NCI-H1694 (cell line): ENCODE data around the gene PRR7.

ENCODE experiments used
- DNase-seq: peaks from one replicate; lab custom pipeline; 2025; lab: John Stamatoyannopoulos, UW

The PRR7 gene

GRCh38 chr5:177435847-177436536, 10.6 kb upstream of the PRR7 start:
- DNase-seq: no peak

GRCh38 chr5:177437623-177438022, 9.0 kb upstream of the PRR7 start:
- DNase-seq: no peak

GRCh38 chr5:177438468-177438867, 8.1 kb upstream of the PRR7 start:
- DNase-seq: no peak

GRCh38 chr5:177439518-177440053, 7.0 kb upstream of the PRR7 start:
- no peak for DNase-seq

GRCh38 chr5:177440211-177440989, 6.2 kb upstream of the PRR7 start:
- no peak for DNase-seq

- no peak for DNase-seq
Measured at GRCh38 chr5:177440990-177441780, 5.4 kb upstream of the PRR7 start.

GRCh38 chr5:177442066-177442826, 4.4 kb upstream of the PRR7 start:
- DNase-seq: no peak

GRCh38 chr5:177443144-177443983, 3.2 kb upstream of the PRR7 start:
- DNase-seq: no peak

- DNase-seq: no peak
Measured at GRCh38 chr5:177444106-177445051, 2.2 kb upstream of the PRR7 start.

GRCh38 chr5:177445052-177445916, 1.3 kb upstream of the PRR7 start:
- no peak for DNase-seq

- no peak for DNase-seq
Measured at GRCh38 chr5:177445917-177446199, 756 bp upstream of the PRR7 start.

GRCh38 chr5:177447066-177447610, 524 bp downstream of the PRR7 start:
- no peak for DNase-seq

- DNase-seq: no peak
Measured at GRCh38 chr5:177447611-177448243, 1.1 kb downstream of the PRR7 start.

- no peak for DNase-seq
Measured at GRCh38 chr5:177448244-177448950, 1.8 kb downstream of the PRR7 start.

GRCh38 chr5:177449140-177450061, 2.8 kb downstream of the PRR7 start:
- no peak for DNase-seq

- no peak for DNase-seq
Measured at GRCh38 chr5:177450667-177451424, 4.2 kb downstream of the PRR7 start.
